T-helper 2 cell (primary cell): Measurements from ENCODE around the gene B9D1.

Source experiments
- DNase-seq, 5 experiments: peaks; one replicate each; pipeline versions ENCODE4 v3.0.0 to v3.0.0-alpha.2; 2012 to 2022
- total RNA-seq, 2 donors: gene quantifications; one replicate each; lab custom pipeline; 2026; lab: John Stamatoyannopoulos, UW

Gene B9D1
- total RNA-seq, result 1.2 to 1.9 reads per million in 2 donors

GRCh38 chr17:19362277-19363113 is at the start of gene B9D1:
Gene B9D1, minus strand, starts transcription at chr17:19362723. Its CDS starts 154 bp downstream, at chr17:19362569.
- peak; percentile 88 to 91 (median 89) for DNase-seq

GRCh38 chr17:19411631-19412030 is 49.1 kb upstream of the B9D1 start:
- DNase-seq, result no peak

- no peak for DNase-seq
Observed at GRCh38 chr17:19410875-19411620, 48.5 kb upstream of the B9D1 start, which contains the start of gene RNF112. Gene RNF112, plus strand, starts transcription at chr17:19411232. Its CDS starts 177 bp downstream, at chr17:19411409.

GRCh38 chr17:19410091-19410490 is 47.6 kb upstream of the B9D1 start:
- DNase-seq, result no peak

- DNase-seq, result no peak
Observed at GRCh38 chr17:19409509-19409908, 47.0 kb upstream of the B9D1 start.

GRCh38 chr17:19409066-19409465 is 46.5 kb upstream of the B9D1 start:
- no peak for DNase-seq

- no peak for DNase-seq
Observed at GRCh38 chr17:19408346-19408710, 45.8 kb upstream of the B9D1 start.

- no peak for DNase-seq
Observed at GRCh38 chr17:19407601-19408345, 45.2 kb upstream of the B9D1 start.

GRCh38 chr17:19405114-19405513 is 42.6 kb upstream of the B9D1 start:
- DNase-seq, result no peak

- DNase-seq, result no peak
Observed at GRCh38 chr17:19404264-19404663, 41.7 kb upstream of the B9D1 start.

GRCh38 chr17:19403021-19403420 is 40.5 kb upstream of the B9D1 start:
- DNase-seq, result no peak

GRCh38 chr17:19402171-19402570 is 39.6 kb upstream of the B9D1 start:
- DNase-seq, result no peak

- DNase-seq, result no peak
Observed at GRCh38 chr17:19401321-19402010, 38.9 kb upstream of the B9D1 start.

GRCh38 chr17:19399750-19400450 is 37.4 kb upstream of the B9D1 start:
- DNase-seq, result no peak

GRCh38 chr17:19398301-19399181 is 36.0 kb upstream of the B9D1 start:
- DNase-seq, result no peak

GRCh38 chr17:19397556-19398041 is 35.1 kb upstream of the B9D1 start:
- DNase-seq, result no peak

GRCh38 chr17:19392303-19392702 is 29.8 kb upstream of the B9D1 start:
- DNase-seq, result no peak

- DNase-seq, result no peak
Observed at GRCh38 chr17:19391432-19391831, 28.9 kb upstream of the B9D1 start.

- no peak for DNase-seq
Observed at GRCh38 chr17:19390951-19391350, 28.4 kb upstream of the B9D1 start.
